ES-I3 (cell line): ENCODE results near the gene SCEL.
"Not testable (repeated sequence)": the region's sequence is repeated elsewhere in the genome, so short reads cannot be mapped to it uniquely, and the experiment has no call there.

ENCODE experiments used
- H3K36me3 ChIP-seq: 2 replicates; pipeline ENCODE4 v1.6.1; 2013; ENCODE audit warnings: mild to moderate bottlenecking, low read length, control low read depth, moderate library complexity; ENCODE audit not compliant: insufficient read depth
- H3K4me1 ChIP-seq: 2 replicates; pipeline ENCODE4 v1.6.1; 2013; ENCODE audit warnings: mild to moderate bottlenecking, control low read depth, low read length; ENCODE audit not compliant: insufficient read depth
- H3K9ac ChIP-seq: 2 replicates; pipeline ENCODE4 v1.6.1; 2013; ENCODE audit warnings: low read depth, mild to moderate bottlenecking, low read length, moderate library complexity
- H3K9me3 ChIP-seq: 2 replicates; pipeline ENCODE4 v1.6.1; 2013; ENCODE audit warnings: mild to moderate bottlenecking, low read length, moderate library complexity; ENCODE audit not compliant: control insufficient read depth, insufficient read depth

Gene SCEL

GRCh38 chr13:77620138-77620537 is 84.6 kb downstream of the SCEL start:
- no peaks in the 10 kb centered on the region for H3K4me1 ChIP-seq
- no peaks in the 10 kb centered on the region for H3K36me3 ChIP-seq
- no peaks in the 10 kb centered on the region for H3K9me3 ChIP-seq
- H3K9ac ChIP-seq: no peak overlapping the region

GRCh38 chr13:77623806-77624205 is 88.3 kb downstream of the SCEL start:
- H3K9ac ChIP-seq: no peak overlapping the region

GRCh38 chr13:77628170-77628569 is 92.7 kb downstream of the SCEL start:
- Histone ChIP-seq H3K4me1 (no peaks in the 10 kb centered on the region), H3K9me3 (no peaks in the 10 kb centered on the region), H3K9ac (no peak overlapping the region), H3K36me3 (no peaks in the 10 kb centered on the region)

More at GRCh38 chr13:77623806-77624205, 88.3 kb downstream of the SCEL start:
- H3K9me3 ChIP-seq: no peaks in the 10 kb centered on the region
- H3K36me3 ChIP-seq: no peaks in the 10 kb centered on the region
- H3K4me1 ChIP-seq: no peaks in the 10 kb centered on the region

- Histone ChIP-seq H3K4me1 (no peaks in the 10 kb centered on the region), H3K9ac (no peak overlapping the region), H3K9me3 (no peaks in the 10 kb centered on the region), H3K36me3 (no peaks in the 10 kb centered on the region)
Observed at GRCh38 chr13:77637588-77637987, 102.1 kb downstream of the SCEL start.

GRCh38 chr13:77650409-77650808 is 114.9 kb downstream of the SCEL start:
- H3K9ac ChIP-seq: no peak overlapping the region
- H3K4me1 ChIP-seq: no peaks in the 10 kb centered on the region
- no peaks in the 10 kb centered on the region for H3K36me3 ChIP-seq
- no peaks in the 10 kb centered on the region for H3K9me3 ChIP-seq

GRCh38 chr13:77653301-77653700 is 117.8 kb downstream of the SCEL start:
- Histone ChIP-seq H3K4me1 (no peaks in the 10 kb centered on the region), H3K9ac (no peak overlapping the region), H3K36me3 (no peaks in the 10 kb centered on the region), H3K9me3 (no peaks in the 10 kb centered on the region)

- H3K4me1 ChIP-seq, H3K36me3 ChIP-seq, H3K9ac ChIP-seq, H3K9me3 ChIP-seq: not testable (repeated sequence)
Observed at GRCh38 chr13:77660016-77660415, 124.5 kb downstream of the SCEL start.

GRCh38 chr13:77660841-77661250 is 125.3 kb downstream of the SCEL start:
- H3K9me3 ChIP-seq: no peaks in the 10 kb centered on the region
- H3K9ac ChIP-seq: no peak overlapping the region
- H3K36me3 ChIP-seq: no peaks in the 10 kb centered on the region
- H3K4me1 ChIP-seq: no peaks in the 10 kb centered on the region

- not testable (repeated sequence) for H3K4me1 ChIP-seq, H3K9ac ChIP-seq, H3K36me3 ChIP-seq, H3K9me3 ChIP-seq
Observed at GRCh38 chr13:77662301-77662700, 126.8 kb downstream of the SCEL start.

- not testable (repeated sequence) for H3K9ac ChIP-seq, H3K36me3 ChIP-seq, H3K4me1 ChIP-seq, H3K9me3 ChIP-seq
Observed at GRCh38 chr13:77662831-77663230, 127.3 kb downstream of the SCEL start.

- Histone ChIP-seq H3K9me3 (no peaks in the 10 kb centered on the region), H3K9ac (no peak overlapping the region), H3K36me3 (no peaks in the 10 kb centered on the region), H3K4me1 (peaks cover 3% of the 10 kb centered on the region; the same call in 1 of the 2 replicates)
Observed at GRCh38 chr13:77674852-77675251, 139.3 kb downstream of the SCEL start.

GRCh38 chr13:77678691-77679235 is 143.3 kb downstream of the SCEL start:
- no peaks in the 10 kb centered on the region for H3K36me3 ChIP-seq
- H3K9me3 ChIP-seq: no peaks in the 10 kb centered on the region
- no peak overlapping the region for H3K9ac ChIP-seq
- H3K4me1 ChIP-seq: peaks cover 3% of the 10 kb centered on the region; the same call in 1 of the 2 replicates

- Histone ChIP-seq H3K9ac (no peak overlapping the region), H3K4me1 (no peaks in the 10 kb centered on the region), H3K36me3 (no peaks in the 10 kb centered on the region), H3K9me3 (no peaks in the 10 kb centered on the region)
Observed at GRCh38 chr13:77687799-77688198, 152.3 kb downstream of the SCEL start.

- Histone ChIP-seq H3K9me3 (no peaks in the 10 kb centered on the region), H3K4me1 (peaks cover 8% of the 10 kb centered on the region; the same call in 1 of the 2 replicates), H3K9ac (no peak overlapping the region), H3K36me3 (no peaks in the 10 kb centered on the region)
Observed at GRCh38 chr13:77691871-77692270, 156.4 kb downstream of the SCEL start.

GRCh38 chr13:77692746-77693448 is 157.4 kb downstream of the SCEL start:
- peaks cover 9% of the 10 kb centered on the region; the same call in 1 of the 2 replicates for H3K4me1 ChIP-seq
- no peaks in the 10 kb centered on the region for H3K36me3 ChIP-seq
- H3K9me3 ChIP-seq: no peaks in the 10 kb centered on the region
- H3K9ac ChIP-seq: no peak overlapping the region
